ENCODE results near the gene DYRK1A. TPM values are rescaled to one million over a fixed set of nuclear protein-coding genes. Genes with fewer than 3 reads are reported as not detected.
A peak's percentile ranks its signal among the peaks of the same experiment; 100 is the strongest.

The DYRK1A gene
- total RNA-seq, 2 experiments from 2014 or later: 47.6 to 51.1 TPM

GRCh38 chr21:37375866-37376574 is 9.4 kb downstream of the DYRK1A start:
- H3K27ac Mint-ChIP-seq: no peak overlapping the region
- H3K27me3 Mint-ChIP-seq: no peaks in the 10 kb centered on the region
- POLR2A ChIA-PET: no interaction called here
- intact Hi-C loops (cut with micrococcal nuclease): no loop called here
- no peaks in the 10 kb centered on the region for H3K9me3 Mint-ChIP-seq
- peaks cover 84% of the 10 kb centered on the region for H3K4me1 Mint-ChIP-seq (ENCODE audit: low read depth)
- H3K4me3 Mint-ChIP-seq: no peak overlapping the region
- no peak for DNase-seq
- CTCF ChIA-PET: no interaction called here
- H3K36me3 Mint-ChIP-seq: peaks cover 3% of the 10 kb centered on the region

GRCh38 chr21:37378700-37379139 is 12.1 kb downstream of the DYRK1A start:
- H3K27me3 Mint-ChIP-seq: no peaks in the 10 kb centered on the region
- peak overlapping the region; percentile 40 for H3K27ac Mint-ChIP-seq
- H3K4me1 Mint-ChIP-seq (ENCODE audit: low read depth): peaks cover 76% of the 10 kb centered on the region
- intact Hi-C loops (cut with micrococcal nuclease): no loop called here
- H3K9me3 Mint-ChIP-seq: peaks cover 5% of the 10 kb centered on the region
- POLR2A ChIA-PET: no interaction called here
- H3K36me3 Mint-ChIP-seq: peaks cover 11% of the 10 kb centered on the region
- CTCF ChIA-PET: no interaction called here
- no peak overlapping the region for H3K4me3 Mint-ChIP-seq
- DNase-seq: no peak

- Mint-ChIP-seq H3K4me1 (ENCODE audit: low read depth) (peaks cover 81% of the 10 kb centered on the region), H3K27ac (no peak overlapping the region), H3K36me3 (peaks cover 11% of the 10 kb centered on the region), H3K27me3 (no peaks in the 10 kb centered on the region), H3K9me3 (peaks cover 8% of the 10 kb centered on the region), H3K4me3 (no peak overlapping the region)
- intact Hi-C loops (cut with micrococcal nuclease): no loop called here
- CTCF ChIA-PET: interaction anchor here (0.6 kb wide), 1 partner anchor 8 kb away, joined by 3 read pairs; no protein-coding TSS in a partner anchor
- DNase-seq: no peak
- POLR2A ChIA-PET: interaction anchor here (1.4 kb wide), 1 partner anchor 27 kb away, joined by 3 read pairs; no protein-coding TSS in a partner anchor
Observed at GRCh38 chr21:37380349-37381323, 14.1 kb downstream of the DYRK1A start.

- Mint-ChIP-seq H3K4me1 (ENCODE audit: low read depth) (peaks cover 83% of the 10 kb centered on the region), H3K36me3 (peaks cover 8% of the 10 kb centered on the region), H3K27me3 (no peaks in the 10 kb centered on the region), H3K4me3 (no peak overlapping the region), H3K9me3 (peaks cover 8% of the 10 kb centered on the region), H3K27ac (no peak overlapping the region)
- no peak for DNase-seq
- CTCF ChIA-PET: interaction anchor here (1.0 to 1.5 kb wide), 4 partner anchors 9 to 27 kb away, joined by 3 to 8 read pairs (median 5); no protein-coding TSS in a partner anchor
- POLR2A ChIA-PET: no interaction called here
- intact Hi-C loops (cut with micrococcal nuclease): no loop called here
Observed at GRCh38 chr21:37381883-37382585, 15.5 kb downstream of the DYRK1A start.

GRCh38 chr21:37383086-37383485 is 16.5 kb downstream of the DYRK1A start:
- DNase-seq: no peak
- Mint-ChIP-seq H3K27me3 (no peaks in the 10 kb centered on the region), H3K9me3 (peaks cover 8% of the 10 kb centered on the region), H3K4me3 (no peak overlapping the region), H3K36me3 (peaks cover 8% of the 10 kb centered on the region), H3K27ac (no peak overlapping the region), H3K4me1 (ENCODE audit: low read depth) (peaks cover 83% of the 10 kb centered on the region)
- POLR2A ChIA-PET: no interaction called here
- CTCF ChIA-PET: interaction anchor here (1.3 to 3.3 kb wide), 2 partner anchors 12 to 26 kb away, joined by 4 to 9 read pairs; no protein-coding TSS in a partner anchor
- intact Hi-C loops (cut with micrococcal nuclease): no loop called here

- peaks cover 8% of the 10 kb centered on the region for H3K36me3 Mint-ChIP-seq
- intact Hi-C loops (cut with micrococcal nuclease): no loop called here
- DNase-seq: no peak
- CTCF ChIA-PET: interaction anchor here (1.2 to 3.3 kb wide), 2 partner anchors 12 to 24 kb away, joined by 4 to 9 read pairs; no protein-coding TSS in a partner anchor
- peaks cover 8% of the 10 kb centered on the region for H3K9me3 Mint-ChIP-seq
- no peak overlapping the region for H3K27ac Mint-ChIP-seq
- H3K27me3 Mint-ChIP-seq: no peaks in the 10 kb centered on the region
- POLR2A ChIA-PET: no interaction called here
- no peak overlapping the region for H3K4me3 Mint-ChIP-seq
- H3K4me1 Mint-ChIP-seq (ENCODE audit: low read depth): peaks cover 81% of the 10 kb centered on the region
Observed at GRCh38 chr21:37383784-37384311, 17.3 kb downstream of the DYRK1A start.

- peaks cover 8% of the 10 kb centered on the region for H3K36me3 Mint-ChIP-seq
- no peak overlapping the region for H3K27ac Mint-ChIP-seq
- CTCF ChIA-PET: interaction anchor here (1.2 to 3.3 kb wide), 2 partner anchors 13 to 23 kb away, joined by 4 to 9 read pairs; no protein-coding TSS in a partner anchor
- H3K4me1 Mint-ChIP-seq (ENCODE audit: low read depth): peaks cover 78% of the 10 kb centered on the region
- H3K4me3 Mint-ChIP-seq: no peak overlapping the region
- H3K9me3 Mint-ChIP-seq: peaks cover 8% of the 10 kb centered on the region
- H3K27me3 Mint-ChIP-seq: no peaks in the 10 kb centered on the region
- DNase-seq: no peak
- intact Hi-C loops (cut with micrococcal nuclease): no loop called here
- POLR2A ChIA-PET: no interaction called here
Observed at GRCh38 chr21:37384416-37384815, 17.8 kb downstream of the DYRK1A start.

GRCh38 chr21:37385179-37385765 is 18.7 kb downstream of the DYRK1A start:
- Mint-ChIP-seq H3K9me3 (peaks cover 8% of the 10 kb centered on the region), H3K36me3 (peaks cover 8% of the 10 kb centered on the region), H3K27ac (no peak overlapping the region), H3K27me3 (no peaks in the 10 kb centered on the region), H3K4me3 (no peak overlapping the region), H3K4me1 (ENCODE audit: low read depth) (peaks cover 82% of the 10 kb centered on the region)
- intact Hi-C loops (cut with micrococcal nuclease): no loop called here
- DNase-seq: no peak
- CTCF ChIA-PET: interaction anchor here (1.1 to 3.3 kb wide), 5 partner anchors 11 to 50 kb away, joined by 3 to 9 read pairs (median 7); no protein-coding TSS in a partner anchor
- POLR2A ChIA-PET: interaction anchor here (1.0 kb wide), 1 partner anchor 16 kb away, joined by 4 read pairs; no protein-coding TSS in a partner anchor

GRCh38 chr21:37386151-37386550 is 19.6 kb downstream of the DYRK1A start:
- POLR2A ChIA-PET: interaction anchor here (1.0 kb wide), 1 partner anchor 17 kb away, joined by 4 read pairs; no protein-coding TSS in a partner anchor
- no peak for DNase-seq
- H3K4me3 Mint-ChIP-seq: no peak overlapping the region
- intact Hi-C loops (cut with micrococcal nuclease): no loop called here
- CTCF ChIA-PET: interaction anchor here (1.5 to 3.3 kb wide), 3 partner anchors 11 to 16 kb away, joined by 7 to 9 read pairs (median 7); no protein-coding TSS in a partner anchor
- peaks cover 82% of the 10 kb centered on the region for H3K4me1 Mint-ChIP-seq (ENCODE audit: low read depth)
- H3K36me3 Mint-ChIP-seq: peaks cover 8% of the 10 kb centered on the region
- peaks cover 8% of the 10 kb centered on the region for H3K9me3 Mint-ChIP-seq
- H3K27me3 Mint-ChIP-seq: no peaks in the 10 kb centered on the region
- H3K27ac Mint-ChIP-seq: no peak overlapping the region

- no peaks in the 10 kb centered on the region for H3K36me3 Mint-ChIP-seq
- intact Hi-C loops (cut with micrococcal nuclease): no loop called here
- CTCF ChIA-PET: interaction anchor here (0.7 kb wide), 2 partner anchors 8 to 19 kb away, joined by 3 read pairs; no protein-coding TSS in a partner anchor
- POLR2A ChIA-PET: interaction anchor here (1.4 kb wide), 1 partner anchor 16 kb away, joined by 3 read pairs; no protein-coding TSS in a partner anchor
- no peaks in the 10 kb centered on the region for H3K9me3 Mint-ChIP-seq
- H3K27me3 Mint-ChIP-seq: no peaks in the 10 kb centered on the region
- H3K4me3 Mint-ChIP-seq: no peak overlapping the region
- no peak for DNase-seq
- H3K27ac Mint-ChIP-seq: no peak overlapping the region
- peaks cover 84% of the 10 kb centered on the region for H3K4me1 Mint-ChIP-seq (ENCODE audit: low read depth)
Observed at GRCh38 chr21:37389456-37389855, 22.9 kb downstream of the DYRK1A start.

GRCh38 chr21:37391666-37392065 is 25.1 kb downstream of the DYRK1A start:
- ChIA-PET CTCF (interaction anchor here (1.8 kb wide), 1 partner anchor 10 kb away, joined by 8 read pairs; no protein-coding TSS in a partner anchor), POLR2A (no interaction called here)
- peaks cover 81% of the 10 kb centered on the region for H3K4me1 Mint-ChIP-seq (ENCODE audit: low read depth)
- no peak overlapping the region for H3K4me3 Mint-ChIP-seq
- no peak for DNase-seq
- no peaks in the 10 kb centered on the region for H3K36me3 Mint-ChIP-seq
- H3K27me3 Mint-ChIP-seq: no peaks in the 10 kb centered on the region
- no peaks in the 10 kb centered on the region for H3K9me3 Mint-ChIP-seq
- H3K27ac Mint-ChIP-seq: no peak overlapping the region
- intact Hi-C loops (cut with micrococcal nuclease): no loop called here
